ENCODE results near the gene CRK. TPM values are rescaled to one million over a fixed set of nuclear protein-coding genes. Genes with fewer than 3 reads are reported as not detected.
"Not testable (repeated sequence)": the region's sequence is repeated elsewhere in the genome, so short reads cannot be mapped to it uniquely, and the experiment has no call there.

CRK gene
- total RNA-seq, 1 donor from 2014 or later: 162 TPM

GRCh38 chr17:1384905-1385435 is 71.1 kb downstream of the CRK start:
- no peak for DNase-seq

GRCh38 chr17:1379930-1380313 is 76.1 kb downstream of the CRK start:
- peak; percentile 24 for DNase-seq

- no peak for DNase-seq
Observed at GRCh38 chr17:1379208-1379929, 76.7 kb downstream of the CRK start.

GRCh38 chr17:1378476-1378860 is 77.6 kb downstream of the CRK start:
- DNase-seq: not testable (repeated sequence)

- no peak for DNase-seq
Observed at GRCh38 chr17:1377334-1377733, 78.7 kb downstream of the CRK start.

- no peak for DNase-seq
Observed at GRCh38 chr17:1376061-1376460, 80.0 kb downstream of the CRK start.

GRCh38 chr17:1375615-1376014 is 80.4 kb downstream of the CRK start:
- DNase-seq: no peak

GRCh38 chr17:1374431-1375177 is 81.4 kb downstream of the CRK start:
- DNase-seq: no peak

GRCh38 chr17:1373707-1374237 is 82.3 kb downstream of the CRK start:
- DNase-seq: no peak

GRCh38 chr17:1372618-1373017 is 83.4 kb downstream of the CRK start:
- no peak for DNase-seq

- DNase-seq: no peak
Observed at GRCh38 chr17:1371893-1372590, 84.0 kb downstream of the CRK start.

Other genes with a start within 250 kb of the CRK start
- gene BHLHA9, start 185.8 kb downstream of the CRK start, total RNA-seq: not detected in 2 replicates
- not detected in 2 replicates for gene TRARG1, start 176.6 kb downstream of the CRK start, total RNA-seq
- gene YWHAE, start 56.0 kb downstream of the CRK start, total RNA-seq: 558 and 1,026 TPM in 2 replicates
- gene MYO1C, start 36.5 kb upstream of the CRK start, total RNA-seq: 193 and 439 TPM in 2 replicates
- gene INPP5K, start 60.4 kb upstream of the CRK start, total RNA-seq: 74.7 and 88.0 TPM in 2 replicates
- 18.5 and 29.6 TPM in 2 replicates for gene PITPNA, start 106.6 kb upstream of the CRK start, total RNA-seq
- 33.9 and 53.5 TPM in 2 replicates for gene SLC43A2, start 172.6 kb upstream of the CRK start, total RNA-seq
- gene SCARF1, start 189.5 kb upstream of the CRK start, total RNA-seq: 172 and 200 TPM in 2 replicates
- 12.0 and 15.7 TPM in 2 replicates for gene RILP, start 193.6 kb upstream of the CRK start, total RNA-seq
- gene PRPF8, start 228.6 kb upstream of the CRK start, total RNA-seq: 79.6 and 218 TPM in 2 replicates

Data from dermis blood vessel endothelial cell (primary cell).